Central memory CD8-positive, alpha-beta T cell (primary cell): ENCODE data around the gene MEPCE.

ENCODE experiments used
- ATAC-seq: fragments of 150-1000 bp; cut with Tn5 transposase; replicated peaks from 2 replicates; pipeline ENCODE4 v1.10.0; 2022; ENCODE audit warnings: mild to moderate bottlenecking, moderate FRiP score, moderate number of reproducible peaks; ENCODE audit not compliant: poor library complexity, severe bottlenecking; ENCODE audit errors: extremely low read depth
- DNase-seq, 2 donors: peaks; one replicate each; pipeline ENCODE4 v3.0.0; 2021; ENCODE audit warnings: low spot score in 2 of 2
- H3K27ac Mint-ChIP-seq: one replicate; pipeline ENCODE4 v1.8.0; 2022; ENCODE audit warnings: low read depth, mild to moderate bottlenecking, moderate library complexity, mixed read lengths
- H3K27me3 Mint-ChIP-seq: one replicate; pipeline ENCODE4 v1.8.0; 2022; ENCODE audit warnings: mixed read lengths
- H3K36me3 Mint-ChIP-seq: one replicate; pipeline ENCODE4 v1.8.0; 2022; ENCODE audit warnings: mild to moderate bottlenecking, moderate library complexity, mixed read lengths; ENCODE audit not compliant: insufficient read depth
- H3K4me1 Mint-ChIP-seq: one replicate; pipeline ENCODE4 v1.8.0; 2022; ENCODE audit warnings: mixed read lengths
- H3K4me3 Mint-ChIP-seq: one replicate; pipeline ENCODE4 v1.8.0; 2022; ENCODE audit warnings: mild to moderate bottlenecking, moderate library complexity, mixed read lengths
- H3K9me3 Mint-ChIP-seq: one replicate; pipeline ENCODE4 v1.8.0; 2022; ENCODE audit warnings: mixed read lengths

The MEPCE gene

DNA sequence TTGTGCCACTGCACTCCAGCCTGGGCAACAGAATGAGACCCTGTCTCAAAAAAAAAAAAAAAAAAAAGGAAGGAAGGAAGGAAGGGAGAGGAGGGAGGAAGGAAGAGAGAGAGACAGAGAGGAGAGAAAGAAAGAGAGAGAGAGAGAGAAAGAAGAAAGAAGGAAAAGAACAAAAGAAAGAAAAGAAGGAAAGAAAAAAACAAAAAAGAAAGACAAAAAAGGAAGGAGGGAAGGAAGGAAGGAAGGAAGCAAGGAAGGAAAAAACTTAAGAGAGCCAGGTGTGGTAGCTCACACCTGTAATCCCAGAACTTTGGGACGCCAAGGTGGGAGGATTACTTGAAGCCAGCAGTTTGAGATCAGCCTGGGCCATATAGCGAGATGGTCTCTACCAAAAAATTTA lies 35.2 kb downstream of the MEPCE start:
- H3K4me3 Mint-ChIP-seq, result no peak overlapping the region
- H3K9me3 Mint-ChIP-seq, result no peaks in the 10 kb centered on the region
- no peaks in the 10 kb centered on the region for H3K27me3 Mint-ChIP-seq
- H3K36me3 Mint-ChIP-seq, result peaks cover 25% of the 10 kb centered on the region
- H3K27ac Mint-ChIP-seq, result peak overlapping the region; percentile 63
- H3K4me1 Mint-ChIP-seq, result peaks cover 5% of the 10 kb centered on the region
- ATAC-seq, result no peak
- DNase-seq, result no peak

DNA sequence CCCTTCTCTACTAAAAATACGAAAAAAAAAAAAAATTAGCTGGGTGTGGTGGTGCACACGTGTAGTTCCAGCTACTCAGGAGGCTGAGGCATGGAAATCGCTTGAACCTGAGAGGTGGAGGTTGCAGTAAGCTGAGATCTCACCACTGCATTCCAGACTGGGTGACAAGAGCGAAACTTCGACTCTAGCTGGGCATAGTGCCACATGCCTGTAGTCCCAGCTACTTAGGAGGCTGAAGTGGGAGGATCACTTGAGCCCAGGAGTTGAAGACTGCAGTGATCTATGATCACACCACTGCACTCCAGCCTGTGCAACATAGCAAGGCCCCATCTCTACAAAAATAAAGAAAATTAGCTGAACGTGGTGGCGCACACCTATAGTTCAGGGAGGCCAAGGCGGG lies 35.7 kb downstream of the MEPCE start:
- Mint-ChIP-seq H3K4me1 (peaks cover 5% of the 10 kb centered on the region), H3K4me3 (no peak overlapping the region), H3K27ac (peak overlapping the region; percentile 63), H3K9me3 (no peaks in the 10 kb centered on the region), H3K27me3 (no peaks in the 10 kb centered on the region), H3K36me3 (peaks cover 26% of the 10 kb centered on the region)
- DNase-seq (no peak), ATAC-seq (no peak)

DNA sequence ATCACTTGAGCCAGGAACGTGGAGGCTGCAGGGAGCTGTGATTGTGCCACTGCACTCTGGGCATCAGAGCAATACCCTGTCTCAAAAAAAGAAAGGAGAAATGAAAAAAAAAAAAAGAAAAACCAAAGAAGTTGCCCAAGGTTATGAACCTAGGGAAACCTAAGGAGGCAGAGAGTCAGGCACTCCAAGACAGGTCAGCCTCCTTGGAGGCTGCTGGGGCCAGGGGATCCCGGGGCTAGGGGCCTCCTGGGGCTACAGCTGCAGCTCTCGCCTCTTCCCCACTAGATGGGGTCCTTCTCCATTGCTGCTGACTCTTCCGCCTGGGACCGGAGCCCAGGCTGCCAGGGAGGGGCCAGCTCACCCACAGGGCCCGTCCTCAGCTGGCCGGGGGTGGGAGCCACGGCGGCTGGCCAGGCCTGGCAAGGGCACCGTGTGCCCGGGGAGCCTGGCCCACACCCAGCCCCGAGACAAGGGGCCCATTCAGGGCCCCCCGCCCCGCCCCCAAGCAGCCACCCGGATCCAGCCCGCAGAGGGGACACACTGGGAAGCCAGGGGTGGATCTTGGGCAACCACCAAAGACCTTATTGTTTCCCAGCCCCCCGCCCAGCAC lies 36.2 kb downstream of the MEPCE start:
- no peaks in the 10 kb centered on the region for H3K27me3 Mint-ChIP-seq

DNA sequence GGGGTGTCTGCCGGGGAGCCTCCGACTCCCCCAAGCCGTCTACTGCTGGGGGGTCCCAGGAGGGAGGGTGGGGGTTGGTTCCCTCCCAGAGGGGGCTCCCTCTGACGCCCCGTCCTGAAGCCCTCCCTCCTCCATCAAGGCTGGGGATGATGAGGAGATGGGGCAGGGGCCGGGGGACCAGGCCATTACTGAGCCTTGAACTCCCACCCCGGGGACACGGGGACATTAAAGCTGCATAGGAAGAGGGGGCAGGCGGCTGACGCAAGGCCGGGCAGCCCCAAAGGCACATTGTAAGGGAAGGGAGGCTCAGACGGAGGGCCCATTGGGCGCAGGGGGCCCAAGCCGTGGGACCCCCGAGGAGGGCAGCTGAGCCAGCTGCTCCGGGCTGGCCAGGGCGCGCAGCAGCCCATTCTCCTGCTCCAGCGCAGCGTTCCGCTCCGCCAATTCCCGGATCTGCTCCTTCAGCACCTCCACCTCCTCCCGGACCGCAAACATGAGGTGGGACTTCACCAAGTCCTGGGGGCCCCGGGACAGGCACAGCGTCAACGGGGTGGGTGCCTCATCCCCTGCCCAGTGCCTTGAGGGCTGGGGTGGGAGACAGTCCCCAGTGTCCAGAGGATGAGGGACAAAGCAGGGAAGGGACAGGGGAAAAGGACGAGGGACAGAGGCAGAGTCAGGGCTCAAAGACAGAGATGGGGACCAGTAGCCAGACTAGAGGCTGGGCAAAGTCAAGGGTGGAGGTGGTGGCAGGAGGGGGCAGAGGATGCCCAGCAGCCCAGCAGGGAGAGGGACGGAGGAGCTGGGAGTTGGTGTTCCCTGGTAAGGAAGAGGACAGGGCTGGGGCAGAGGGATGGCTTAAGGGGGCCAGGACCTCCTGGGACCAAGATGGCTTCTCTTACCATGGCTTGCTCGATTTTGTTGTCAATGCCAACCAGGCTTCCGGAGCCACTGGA lies 37.3 kb downstream of the MEPCE start:
- H3K4me1 Mint-ChIP-seq, result peaks cover 9% of the 10 kb centered on the region
- ATAC-seq (no peak), DNase-seq (no peak)
- H3K27me3 Mint-ChIP-seq, result no peaks in the 10 kb centered on the region
- H3K36me3 Mint-ChIP-seq, result peaks cover 28% of the 10 kb centered on the region
- peak overlapping the region; percentile 46 for H3K27ac Mint-ChIP-seq
- no peaks in the 10 kb centered on the region for H3K9me3 Mint-ChIP-seq
- no peak overlapping the region for H3K4me3 Mint-ChIP-seq

More for the DNA sequence above, 36.2 kb downstream of the MEPCE start:
- DNase-seq (no peak), ATAC-seq (no peak)
- Mint-ChIP-seq H3K27ac (peak overlapping the region; percentile 63), H3K4me3 (no peak overlapping the region), H3K4me1 (peaks cover 5% of the 10 kb centered on the region), H3K36me3 (peaks cover 26% of the 10 kb centered on the region), H3K9me3 (no peaks in the 10 kb centered on the region)

- Mint-ChIP-seq H3K9me3 (no peaks in the 10 kb centered on the region), H3K27me3 (no peaks in the 10 kb centered on the region), H3K4me3 (no peak overlapping the region), H3K36me3 (peaks cover 28% of the 10 kb centered on the region), H3K27ac (peak overlapping the region; percentile 46), H3K4me1 (peaks cover 12% of the 10 kb centered on the region)
- ATAC-seq (no peak), DNase-seq (no peak)
These were observed 38.2 kb downstream of the MEPCE start for GRCh38 chr7:100467638-100468373.

DNA sequence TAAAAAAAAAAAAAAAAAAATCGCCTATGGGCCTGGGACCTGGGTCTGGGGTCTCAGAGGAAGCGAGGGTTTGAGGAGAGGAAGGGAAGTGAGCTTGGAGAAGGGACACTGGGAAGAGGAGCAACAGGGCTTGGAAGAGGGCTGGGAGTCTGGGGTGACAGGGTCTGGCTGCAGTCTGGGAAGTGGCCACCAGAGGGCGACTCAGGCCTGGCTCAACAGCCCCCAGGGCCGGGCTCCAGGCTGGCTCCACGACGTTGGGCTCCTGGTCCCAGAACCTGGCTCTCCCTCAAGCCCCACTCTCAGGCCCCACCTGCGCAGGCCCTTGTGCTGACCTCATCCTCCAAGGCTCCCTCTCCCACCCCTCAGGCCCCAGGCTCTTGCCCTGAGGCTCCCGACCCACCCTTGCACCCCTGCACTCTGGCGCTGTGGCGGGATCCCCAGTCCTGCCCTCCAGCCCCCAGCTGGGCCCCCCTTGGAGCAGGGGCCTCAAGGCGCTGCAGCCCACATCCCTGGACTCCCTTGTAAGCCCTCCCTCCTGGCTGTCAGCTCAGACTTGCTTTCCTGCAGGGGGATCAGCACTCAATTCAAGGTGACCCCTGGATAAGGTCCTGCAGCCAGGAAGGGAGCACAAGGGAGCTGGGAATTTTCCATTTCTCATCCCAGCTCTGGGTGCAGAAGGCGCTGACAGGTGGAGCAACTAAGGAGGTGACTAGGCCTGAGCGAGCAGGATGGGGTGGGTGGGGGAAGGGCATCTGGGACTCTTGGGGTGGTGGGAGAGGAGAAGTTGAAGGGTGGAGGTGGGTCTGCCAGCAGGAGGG lies 39.8 kb downstream of the MEPCE start:
- ATAC-seq (peak; percentile 80), DNase-seq (peak; percentile 65 to 88)
- Mint-ChIP-seq H3K27ac (no peak overlapping the region), H3K4me3 (no peak overlapping the region), H3K27me3 (no peaks in the 10 kb centered on the region), H3K9me3 (no peaks in the 10 kb centered on the region), H3K4me1 (peaks cover 28% of the 10 kb centered on the region), H3K36me3 (peaks cover 43% of the 10 kb centered on the region)

GRCh38 chr7:100471021-100471420 lies 41.4 kb downstream of the MEPCE start:
- no peak overlapping the region for H3K4me3 Mint-ChIP-seq
- no peaks in the 10 kb centered on the region for H3K9me3 Mint-ChIP-seq
- H3K36me3 Mint-ChIP-seq, result peaks cover 50% of the 10 kb centered on the region
- H3K27ac Mint-ChIP-seq, result no peak overlapping the region
- peaks cover 43% of the 10 kb centered on the region for H3K4me1 Mint-ChIP-seq
- DNase-seq (no peak), ATAC-seq (no peak)
- no peaks in the 10 kb centered on the region for H3K27me3 Mint-ChIP-seq

- Mint-ChIP-seq H3K4me3 (no peak overlapping the region), H3K27ac (peak overlapping the region; percentile 84), H3K27me3 (no peaks in the 10 kb centered on the region), H3K4me1 (peaks cover 51% of the 10 kb centered on the region), H3K36me3 (peaks cover 57% of the 10 kb centered on the region), H3K9me3 (no peaks in the 10 kb centered on the region)
- DNase-seq (no peak), ATAC-seq (no peak)
These were observed 42.7 kb downstream of the MEPCE start for GRCh38 chr7:100472121-100472851.

DNA sequence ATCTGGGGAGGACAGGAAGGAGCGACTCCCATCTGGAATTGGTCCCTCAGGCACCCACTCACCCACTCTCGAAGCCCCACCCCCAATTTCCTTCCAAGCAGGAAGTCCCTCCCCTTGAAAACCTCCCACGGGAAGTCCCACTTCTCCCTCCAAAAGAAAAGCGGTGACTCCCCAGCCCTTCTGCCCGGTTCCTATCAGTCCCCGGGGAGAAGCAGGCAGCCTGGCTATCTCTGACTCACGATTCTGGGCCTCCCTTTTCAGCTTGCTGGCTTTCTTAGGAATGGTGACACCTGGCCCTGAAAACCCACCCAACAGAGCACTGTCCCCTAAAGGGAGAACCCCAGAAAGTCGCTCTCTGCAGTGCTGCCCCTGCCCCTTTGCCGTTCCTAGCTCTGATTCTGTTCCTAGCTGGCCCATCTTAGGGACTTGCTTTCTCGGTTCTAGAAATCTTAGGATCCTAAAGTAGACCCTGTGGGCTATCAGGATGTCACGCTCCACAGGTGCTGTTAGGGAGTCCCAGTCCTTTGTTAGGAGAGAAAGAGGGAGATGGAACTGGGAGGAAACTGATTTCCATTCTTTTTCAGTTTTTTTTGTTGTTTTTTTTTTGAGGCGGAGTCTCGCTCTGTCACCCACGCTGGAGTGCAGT lies 43.3 kb downstream of the MEPCE start:
- no peak for DNase-seq
- Mint-ChIP-seq H3K27me3 (no peaks in the 10 kb centered on the region), H3K27ac (peak overlapping the region; percentile 83), H3K4me1 (peaks cover 51% of the 10 kb centered on the region), H3K36me3 (peaks cover 59% of the 10 kb centered on the region), H3K9me3 (no peaks in the 10 kb centered on the region), H3K4me3 (no peak overlapping the region)
- no peak for ATAC-seq

- Mint-ChIP-seq H3K36me3 (peaks cover 62% of the 10 kb centered on the region), H3K4me1 (peaks cover 60% of the 10 kb centered on the region), H3K27ac (peak overlapping the region; percentile 92), H3K4me3 (peak overlapping the region; percentile 85), H3K9me3 (no peaks in the 10 kb centered on the region), H3K27me3 (no peaks in the 10 kb centered on the region)
- ATAC-seq (no peak), DNase-seq (no peak)
These were observed 45.9 kb downstream of the MEPCE start for GRCh38 chr7:100475549-100475948.

- Mint-ChIP-seq H3K27me3 (no peaks in the 10 kb centered on the region), H3K4me3 (peak overlapping the region; percentile 85), H3K27ac (peak overlapping the region; percentile 92), H3K4me1 (peaks cover 61% of the 10 kb centered on the region), H3K9me3 (no peaks in the 10 kb centered on the region), H3K36me3 (peaks cover 59% of the 10 kb centered on the region)
- DNase-seq (no peak), ATAC-seq (no peak)
These were observed 46.6 kb downstream of the MEPCE start for GRCh38 chr7:100476101-100476780.
